ENCODE results near the gene ARHGAP44. TPM values are rescaled to one million over a fixed set of nuclear protein-coding genes. Genes with fewer than 3 reads are reported as not detected.

ARHGAP44 gene
- total and polyA plus RNA-seq, 2 of the 13 experiments (the other 11 are each of a cell fraction or from before 2014, with no cell fraction given), result 0.79 to 3.1 TPM

DNA sequence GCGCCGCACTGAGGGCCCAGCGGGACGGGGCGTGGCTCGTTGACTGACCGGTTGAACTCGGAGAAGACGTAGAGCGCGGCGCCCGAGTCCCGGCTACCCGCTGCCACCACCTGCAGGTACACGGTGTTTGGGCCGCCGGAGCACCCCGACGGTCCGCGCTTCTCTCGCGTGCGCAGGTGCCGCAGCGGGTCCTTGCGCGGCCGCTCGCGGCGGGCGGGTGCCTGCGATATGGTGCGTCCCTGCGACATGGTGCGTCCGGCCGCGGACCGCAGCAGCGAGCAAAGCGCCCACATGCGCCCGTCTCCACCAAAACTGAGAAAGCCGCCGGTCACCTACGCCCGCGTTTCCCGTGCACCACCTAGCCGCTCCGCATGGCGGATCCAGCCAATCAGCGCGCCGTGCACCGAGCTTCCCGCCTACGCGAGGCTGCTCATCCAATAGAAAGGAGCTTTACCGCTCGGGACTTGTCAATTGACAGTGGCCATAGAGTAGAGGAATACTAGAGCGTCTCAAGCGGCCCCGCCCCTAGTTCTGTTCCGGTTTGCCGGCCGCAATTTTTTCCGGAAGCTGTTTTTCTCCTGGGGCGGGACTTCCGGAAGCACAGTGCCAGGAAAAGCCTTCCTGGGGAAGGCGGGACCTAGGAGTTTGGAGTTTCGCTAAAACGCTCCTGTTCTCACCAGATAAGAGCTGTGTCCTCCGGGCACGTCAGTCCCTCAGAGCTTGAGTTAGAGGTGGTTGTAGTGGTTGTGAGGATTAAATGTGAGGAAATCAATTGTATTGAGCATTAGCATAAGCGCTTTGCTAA is 228.6 kb downstream of the ARHGAP44 start, which contains the start of gene ELAC2 (continued):
- TF ChIP-seq, protein P1, sequence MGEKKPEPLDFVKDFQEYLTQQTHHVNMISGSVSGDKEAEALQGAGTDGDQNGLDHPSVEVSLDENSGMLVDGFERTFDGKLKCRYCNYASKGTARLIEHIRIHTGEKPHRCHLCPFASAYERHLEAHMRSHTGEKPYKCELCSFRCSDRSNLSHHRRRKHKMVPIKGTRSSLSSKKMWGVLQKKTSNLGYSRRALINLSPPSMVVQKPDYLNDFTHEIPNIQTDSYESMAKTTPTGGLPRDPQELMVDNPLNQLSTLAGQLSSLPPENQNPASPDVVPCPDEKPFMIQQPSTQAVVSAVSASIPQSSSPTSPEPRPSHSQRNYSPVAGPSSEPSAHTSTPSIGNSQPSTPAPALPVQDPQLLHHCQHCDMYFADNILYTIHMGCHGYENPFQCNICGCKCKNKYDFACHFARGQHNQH (CRISPR knock-in tag; IDR thresholded peaks at IDR 0.05), result peak; percentile 31; the same call in 1 of the 2 replicates
- TF ChIP-seq, protein P2, sequence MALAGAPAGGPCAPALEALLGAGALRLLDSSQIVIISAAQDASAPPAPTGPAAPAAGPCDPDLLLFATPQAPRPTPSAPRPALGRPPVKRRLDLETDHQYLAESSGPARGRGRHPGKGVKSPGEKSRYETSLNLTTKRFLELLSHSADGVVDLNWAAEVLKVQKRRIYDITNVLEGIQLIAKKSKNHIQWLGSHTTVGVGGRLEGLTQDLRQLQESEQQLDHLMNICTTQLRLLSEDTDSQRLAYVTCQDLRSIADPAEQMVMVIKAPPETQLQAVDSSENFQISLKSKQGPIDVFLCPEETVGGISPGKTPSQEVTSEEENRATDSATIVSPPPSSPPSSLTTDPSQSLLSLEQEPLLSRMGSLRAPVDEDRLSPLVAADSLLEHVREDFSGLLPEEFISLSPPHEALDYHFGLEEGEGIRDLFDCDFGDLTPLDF (CRISPR knock-in tag; IDR thresholded peaks at IDR 0.05), result peak; percentile 63; the same call in 1 of the 2 replicates
- TF ChIP-seq ZFP1 (CRISPR knock-in tag; IDR thresholded peaks at IDR 0.05), result no peak
- TF ChIP-seq, protein P3, sequence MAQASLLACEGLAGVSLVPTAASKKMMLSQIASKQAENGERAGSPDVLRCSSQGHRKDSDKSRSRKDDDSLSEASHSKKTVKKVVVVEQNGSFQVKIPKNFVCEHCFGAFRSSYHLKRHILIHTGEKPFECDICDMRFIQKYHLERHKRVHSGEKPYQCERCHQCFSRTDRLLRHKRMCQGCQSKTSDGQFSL (CRISPR knock-in tag; IDR thresholded peaks at IDR 0.05), result no peak
- peak; percentile 75 for TF ChIP-seq FOXK1 (CRISPR knock-in tag; IDR thresholded peaks at IDR 0.05; ENCODE audit: borderline replicate concordance, low read depth)
- TF ChIP-seq MTA3 (CRISPR knock-in tag; IDR thresholded peaks at IDR 0.05), result no peak
- TF ChIP-seq, protein P4, sequence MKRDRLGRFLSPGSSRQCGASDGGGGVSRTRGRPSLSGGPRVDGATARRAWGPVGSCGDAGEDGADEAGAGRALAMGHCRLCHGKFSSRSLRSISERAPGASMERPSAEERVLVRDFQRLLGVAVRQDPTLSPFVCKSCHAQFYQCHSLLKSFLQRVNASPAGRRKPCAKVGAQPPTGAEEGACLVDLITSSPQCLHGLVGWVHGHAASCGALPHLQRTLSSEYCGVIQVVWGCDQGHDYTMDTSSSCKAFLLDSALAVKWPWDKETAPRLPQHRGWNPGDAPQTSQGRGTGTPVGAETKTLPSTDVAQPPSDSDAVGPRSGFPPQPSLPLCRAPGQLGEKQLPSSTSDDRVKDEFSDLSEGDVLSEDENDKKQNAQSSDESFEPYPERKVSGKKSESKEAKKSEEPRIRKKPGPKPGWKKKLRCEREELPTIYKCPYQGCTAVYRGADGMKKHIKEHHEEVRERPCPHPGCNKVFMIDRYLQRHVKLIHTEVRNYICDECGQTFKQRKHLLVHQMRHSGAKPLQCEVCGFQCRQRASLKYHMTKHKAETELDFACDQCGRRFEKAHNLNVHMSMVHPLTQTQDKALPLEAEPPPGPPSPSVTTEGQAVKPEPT (CRISPR knock-in tag; IDR thresholded peaks at IDR 0.05; ENCODE audit: low read depth), result peak; percentile 66; the same call in 1 of the 2 replicates
- TF ChIP-seq, protein P5, sequence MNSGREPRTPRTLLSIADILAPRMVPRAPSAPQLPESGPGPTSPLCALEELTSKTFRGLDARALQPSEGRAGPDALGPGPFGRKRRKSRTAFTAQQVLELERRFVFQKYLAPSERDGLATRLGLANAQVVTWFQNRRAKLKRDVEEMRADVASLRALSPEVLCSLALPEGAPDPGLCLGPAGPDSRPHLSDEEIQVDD (CRISPR knock-in tag; IDR thresholded peaks at IDR 0.05; ENCODE audit: borderline replicate concordance), result no peak
- TF ChIP-seq NCOA2 (CRISPR knock-in tag; IDR thresholded peaks at IDR 0.05), result no peak
- no peak for TF ChIP-seq ATAD3A (CRISPR knock-in tag; IDR thresholded peaks at IDR 0.05)
- TF ChIP-seq ZFP82 (CRISPR knock-in tag; IDR thresholded peaks at IDR 0.05; ENCODE audit: borderline replicate concordance), result 0 out of 2 replicates have a peak, but pooled peaks have one; percentile 27
- TF ChIP-seq ZNF251 (CRISPR knock-in tag; IDR thresholded peaks at IDR 0.05), result no peak
- peak; percentile 78 for TF ChIP-seq KMT2B (CRISPR knock-in tag; IDR thresholded peaks at IDR 0.05)
- no peak for TF ChIP-seq SCMH1 (CRISPR knock-in tag; IDR thresholded peaks at IDR 0.05; ENCODE audit: borderline replicate concordance)
- TF ChIP-seq, protein P6, sequence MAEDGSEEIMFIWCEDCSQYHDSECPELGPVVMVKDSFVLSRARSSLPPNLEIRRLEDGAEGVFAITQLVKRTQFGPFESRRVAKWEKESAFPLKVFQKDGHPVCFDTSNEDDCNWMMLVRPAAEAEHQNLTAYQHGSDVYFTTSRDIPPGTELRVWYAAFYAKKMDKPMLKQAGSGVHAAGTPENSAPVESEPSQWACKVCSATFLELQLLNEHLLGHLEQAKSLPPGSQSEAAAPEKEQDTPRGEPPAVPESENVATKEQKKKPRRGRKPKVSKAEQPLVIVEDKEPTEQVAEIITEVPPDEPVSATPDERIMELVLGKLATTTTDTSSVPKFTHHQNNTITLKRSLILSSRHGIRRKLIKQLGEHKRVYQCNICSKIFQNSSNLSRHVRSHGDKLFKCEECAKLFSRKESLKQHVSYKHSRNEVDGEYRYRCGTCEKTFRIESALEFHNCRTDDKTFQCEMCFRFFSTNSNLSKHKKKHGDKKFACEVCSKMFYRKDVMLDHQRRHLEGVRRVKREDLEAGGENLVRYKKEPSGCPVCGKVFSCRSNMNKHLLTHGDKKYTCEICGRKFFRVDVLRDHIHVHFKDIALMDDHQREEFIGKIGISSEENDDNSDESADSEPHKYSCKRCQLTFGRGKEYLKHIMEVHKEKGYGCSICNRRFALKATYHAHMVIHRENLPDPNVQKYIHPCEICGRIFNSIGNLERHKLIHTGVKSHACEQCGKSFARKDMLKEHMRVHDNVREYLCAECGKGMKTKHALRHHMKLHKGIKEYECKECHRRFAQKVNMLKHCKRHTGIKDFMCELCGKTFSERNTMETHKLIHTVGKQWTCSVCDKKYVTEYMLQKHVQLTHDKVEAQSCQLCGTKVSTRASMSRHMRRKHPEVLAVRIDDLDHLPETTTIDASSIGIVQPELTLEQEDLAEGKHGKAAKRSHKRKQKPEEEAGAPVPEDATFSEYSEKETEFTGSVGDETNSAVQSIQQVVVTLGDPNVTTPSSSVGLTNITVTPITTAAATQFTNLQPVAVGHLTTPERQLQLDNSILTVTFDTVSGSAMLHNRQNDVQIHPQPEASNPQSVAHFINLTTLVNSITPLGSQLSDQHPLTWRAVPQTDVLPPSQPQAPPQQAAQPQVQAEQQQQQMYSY (CRISPR knock-in tag; IDR thresholded peaks at IDR 0.05), result no peak
- TF ChIP-seq ADNP (CRISPR knock-in tag; IDR thresholded peaks at IDR 0.05), result no peak
- TF ChIP-seq, protein P7, sequence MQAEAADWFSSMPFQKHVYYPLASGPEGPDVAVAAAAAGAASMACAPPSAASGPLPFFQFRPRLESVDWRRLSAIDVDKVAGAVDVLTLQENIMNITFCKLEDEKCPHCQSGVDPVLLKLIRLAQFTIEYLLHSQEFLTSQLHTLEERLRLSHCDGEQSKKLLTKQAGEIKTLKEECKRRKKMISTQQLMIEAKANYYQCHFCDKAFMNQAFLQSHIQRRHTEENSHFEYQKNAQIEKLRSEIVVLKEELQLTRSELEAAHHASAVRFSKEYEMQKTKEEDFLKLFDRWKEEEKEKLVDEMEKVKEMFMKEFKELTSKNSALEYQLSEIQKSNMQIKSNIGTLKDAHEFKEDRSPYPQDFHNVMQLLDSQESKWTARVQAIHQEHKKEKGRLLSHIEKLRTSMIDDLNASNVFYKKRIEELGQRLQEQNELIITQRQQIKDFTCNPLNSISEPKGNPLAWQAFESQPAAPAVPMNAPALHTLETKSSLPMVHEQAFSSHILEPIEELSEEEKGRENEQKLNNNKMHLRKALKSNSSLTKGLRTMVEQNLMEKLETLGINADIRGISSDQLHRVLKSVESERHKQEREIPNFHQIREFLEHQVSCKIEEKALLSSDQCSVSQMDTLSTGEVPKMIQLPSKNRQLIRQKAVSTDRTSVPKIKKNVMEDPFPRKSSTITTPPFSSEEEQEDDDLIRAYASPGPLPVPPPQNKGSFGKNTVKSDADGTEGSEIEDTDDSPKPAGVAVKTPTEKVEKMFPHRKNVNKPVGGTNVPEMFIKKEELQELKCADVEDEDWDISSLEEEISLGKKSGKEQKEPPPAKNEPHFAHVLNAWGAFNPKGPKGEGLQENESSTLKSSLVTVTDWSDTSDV (CRISPR knock-in tag; IDR thresholded peaks at IDR 0.05), result no peak

All from HepG2 (cell line).